Ecto neural progenitor cell (in vitro differentiated cells): Measurements from ENCODE around the gene EIF2S1.
A peak's percentile ranks its signal among the peaks of the same experiment; 100 is the strongest.
"Not testable (repeated sequence)": the region's sequence is repeated elsewhere in the genome, so short reads cannot be mapped to it uniquely, and the experiment has no call there.

Source experiments
- DNase-seq: peaks from one replicate; pipeline ENCODE4 v3.0.0-alpha.2; 2018; ENCODE audit warnings: low spot score

EIF2S1 gene

GRCh38 chr14:67359775-67360469, at the start of gene EIF2S1, which contains the start of gene ATP6V1D:
EIF2S1 (plus strand) TSS chr14:67360328; CDS start chr14:67364768, 4,440 bp downstream.
ATP6V1D (minus strand) TSS chr14:67359804; CDS start chr14:67359698, 106 bp downstream.
- peak; percentile 99 for DNase-seq

GRCh38 chr14:67311868-67312267, 48.3 kb upstream of the EIF2S1 start:
- DNase-seq, result no peak

- no peak for DNase-seq
These were observed 47.0 kb upstream of the EIF2S1 start for GRCh38 chr14:67313153-67313552.

GRCh38 chr14:67317822-67318221, 42.3 kb upstream of the EIF2S1 start:
- DNase-seq, result no peak

- no peak for DNase-seq
These were observed 41.0 kb upstream of the EIF2S1 start for GRCh38 chr14:67319142-67319541.

GRCh38 chr14:67329666-67330065, 30.5 kb upstream of the EIF2S1 start:
- not testable (repeated sequence) for DNase-seq

GRCh38 chr14:67331368-67332125, 28.6 kb upstream of the EIF2S1 start:
- DNase-seq, result no peak

- no peak for DNase-seq
These were observed 27.7 kb upstream of the EIF2S1 start for GRCh38 chr14:67332468-67332867.

- DNase-seq, result no peak
These were observed 24.3 kb upstream of the EIF2S1 start for GRCh38 chr14:67335781-67336180.

- DNase-seq, result not testable (repeated sequence)
These were observed 18.9 kb upstream of the EIF2S1 start for GRCh38 chr14:67341231-67341630.

GRCh38 chr14:67343601-67344230, 16.4 kb upstream of the EIF2S1 start:
- no peak for DNase-seq

- DNase-seq, result no peak
These were observed 14.5 kb upstream of the EIF2S1 start for GRCh38 chr14:67345583-67345982.

GRCh38 chr14:67352055-67352454, 8.1 kb upstream of the EIF2S1 start:
- no peak for DNase-seq

- DNase-seq, result no peak
These were observed 2.8 kb upstream of the EIF2S1 start for GRCh38 chr14:67357186-67357968.

GRCh38 chr14:67357969-67358354, 2.2 kb upstream of the EIF2S1 start:
- no peak for DNase-seq

- DNase-seq, result no peak
These were observed 979 bp upstream of the EIF2S1 start for GRCh38 chr14:67358924-67359774.

- no peak for DNase-seq
These were observed 510 bp downstream of the EIF2S1 start for GRCh38 chr14:67360470-67361206.

- DNase-seq, result no peak
These were observed 5.3 kb downstream of the EIF2S1 start for GRCh38 chr14:67365476-67365875.

GRCh38 chr14:67370830-67371229, 10.7 kb downstream of the EIF2S1 start:
- no peak for DNase-seq
